ENCODE data around the gene MAP4K3.

- no peak for TF ChIP-seq CTCF (conservative IDR thresholded peaks at IDR 0.05; ENCODE audit: low read depth, low read length)
- TF ChIP-seq EZH2 (IDR thresholded peaks at IDR 0.05; ENCODE audit: borderline replicate concordance, low read depth, low read length, poor library complexity, severe bottlenecking): no peak
These were observed 116.9 kb downstream of the MAP4K3 start for GRCh38 chr2:39320162-39320561.

Data from A673 (cell line).